ENCODE data around the gene HOXB6.

HOXB6 gene

DNA sequence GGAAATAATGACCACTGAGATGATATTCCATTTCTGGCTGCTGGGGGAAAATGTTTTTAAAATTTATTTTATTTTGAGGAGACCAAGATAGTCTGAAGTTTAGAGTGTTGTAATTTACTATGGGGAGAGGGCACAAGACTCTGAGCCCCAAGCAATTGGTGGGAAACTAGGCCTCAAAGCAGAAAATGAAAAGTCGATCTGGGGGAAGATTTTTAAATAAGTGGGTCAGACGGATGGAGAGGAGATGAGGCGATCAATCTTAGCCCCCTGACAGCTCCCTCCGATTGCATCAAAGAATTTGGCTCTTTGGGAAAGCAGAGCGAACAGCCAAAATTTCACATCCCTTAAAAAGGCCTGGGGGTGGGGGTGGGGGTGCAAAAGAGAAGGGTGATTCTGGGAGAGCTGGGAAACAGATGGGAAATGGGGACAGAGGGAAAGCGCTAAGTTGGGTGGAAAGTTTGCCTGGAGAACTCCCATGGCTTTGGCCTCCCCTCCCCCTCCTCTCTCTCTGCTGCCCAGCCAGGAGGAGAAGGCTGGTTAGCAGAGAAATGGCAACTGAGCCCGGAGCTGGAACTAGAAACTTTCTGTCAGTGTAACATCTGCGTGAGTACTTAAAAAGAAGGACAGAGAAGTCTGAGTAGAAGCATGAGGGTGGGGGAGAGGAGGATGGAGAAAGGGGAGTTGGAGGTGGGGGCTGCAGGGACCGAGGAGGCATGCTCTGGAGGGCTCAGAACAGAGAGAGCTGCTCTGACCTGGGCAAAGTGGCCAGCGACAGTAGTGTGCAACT, 58.5 kb downstream of the HOXB6 start:
- no peak for DNase-seq (ENCODE audit: insufficient read length, low spot score)
- TF ChIP-seq, protein P1, sequence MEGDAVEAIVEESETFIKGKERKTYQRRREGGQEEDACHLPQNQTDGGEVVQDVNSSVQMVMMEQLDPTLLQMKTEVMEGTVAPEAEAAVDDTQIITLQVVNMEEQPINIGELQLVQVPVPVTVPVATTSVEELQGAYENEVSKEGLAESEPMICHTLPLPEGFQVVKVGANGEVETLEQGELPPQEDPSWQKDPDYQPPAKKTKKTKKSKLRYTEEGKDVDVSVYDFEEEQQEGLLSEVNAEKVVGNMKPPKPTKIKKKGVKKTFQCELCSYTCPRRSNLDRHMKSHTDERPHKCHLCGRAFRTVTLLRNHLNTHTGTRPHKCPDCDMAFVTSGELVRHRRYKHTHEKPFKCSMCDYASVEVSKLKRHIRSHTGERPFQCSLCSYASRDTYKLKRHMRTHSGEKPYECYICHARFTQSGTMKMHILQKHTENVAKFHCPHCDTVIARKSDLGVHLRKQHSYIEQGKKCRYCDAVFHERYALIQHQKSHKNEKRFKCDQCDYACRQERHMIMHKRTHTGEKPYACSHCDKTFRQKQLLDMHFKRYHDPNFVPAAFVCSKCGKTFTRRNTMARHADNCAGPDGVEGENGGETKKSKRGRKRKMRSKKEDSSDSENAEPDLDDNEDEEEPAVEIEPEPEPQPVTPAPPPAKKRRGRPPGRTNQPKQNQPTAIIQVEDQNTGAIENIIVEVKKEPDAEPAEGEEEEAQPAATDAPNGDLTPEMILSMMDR (IDR thresholded peaks at IDR 0.05; ENCODE audit: insufficient read depth, missing control alignments): no peak
- FAIRE-seq: no peak

Data from D721Med (cell line).